ENCODE measurements around the gene CRADD. TPM values are rescaled to one million over a fixed set of nuclear protein-coding genes. Genes with fewer than 3 reads are reported as not detected.

CRADD gene
- total RNA-seq, 2 experiments from 2014 or later = 5.8 to 9.2 TPM

DNA sequence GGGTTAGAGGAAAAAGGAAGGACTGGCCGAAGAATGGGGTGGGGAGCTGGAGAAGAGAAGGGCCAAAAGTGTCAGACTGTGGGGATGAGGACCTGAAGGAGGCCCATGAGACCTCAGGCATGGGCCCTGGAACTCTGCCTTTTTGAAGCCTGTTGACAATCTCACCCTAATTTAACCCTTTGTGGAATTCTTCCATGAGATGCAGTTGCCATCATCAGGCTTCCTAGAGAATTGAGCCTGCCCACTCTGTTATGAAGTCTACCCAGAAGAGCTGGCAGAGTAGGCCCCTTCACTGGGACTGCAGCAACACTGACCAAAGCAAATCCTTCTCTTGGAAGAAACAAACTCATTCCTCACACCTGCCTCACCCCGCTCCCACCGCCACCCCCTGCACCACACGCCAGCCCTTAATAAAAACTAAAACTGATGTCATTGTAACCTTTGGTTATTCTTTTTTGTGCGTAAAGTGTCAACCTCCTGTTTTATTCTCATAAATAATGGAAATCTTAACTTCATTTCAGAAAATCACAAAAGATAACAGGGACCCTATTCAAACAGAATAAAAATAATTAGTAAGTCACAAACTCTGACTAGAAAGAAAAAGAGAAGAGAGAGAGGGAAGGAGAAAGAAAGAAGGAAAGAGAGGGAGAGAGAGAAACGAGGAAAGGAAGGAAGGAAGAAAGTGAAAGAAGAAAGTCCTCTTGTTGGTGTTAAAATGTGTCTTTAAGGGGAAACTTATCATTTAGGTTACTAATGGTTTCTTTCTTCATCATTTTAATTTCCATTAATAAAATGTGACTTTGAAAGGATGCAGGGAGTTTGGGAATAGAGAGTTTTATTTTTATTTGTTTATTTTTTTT lies 61.3 kb downstream of the CRADD start:
- no peaks in the 10 kb centered on the region for H3K36me3 Mint-ChIP-seq (ENCODE audit: low read depth)
- no peak overlapping the region for H3K4me3 ChIP-seq (ENCODE audit: low read length)
- CTCF ChIA-PET = no interaction called here
- H3K4me1 Mint-ChIP-seq (ENCODE audit: low read depth) = peaks cover 18% of the 10 kb centered on the region
- H3K36me3 ChIP-seq (ENCODE audit: insufficient read depth, low read length) = no peaks in the 10 kb centered on the region
- H3K4me3 Mint-ChIP-seq = peak overlapping the region; percentile 67
- POLR2A ChIA-PET = no interaction called here
- no peaks in the 10 kb centered on the region for H3K27me3 Mint-ChIP-seq
- H3K9me3 ChIP-seq (ENCODE audit: control insufficient read depth in 1 of 2, insufficient read depth in 1 of 2, low read length in 2 of 2) = no peaks in the 10 kb centered on the region
- peaks cover 10% of the 10 kb centered on the region for H3K4me1 ChIP-seq (ENCODE audit: insufficient read depth, low read length)
- H3K9me3 Mint-ChIP-seq = no peaks in the 10 kb centered on the region
- no peak for ATAC-seq (ENCODE audit: poor library complexity)
- no peak overlapping the region for H3K27ac ChIP-seq (ENCODE audit: low read depth in 1 of 2, low read length in 2 of 2)
- TF ChIP-seq, protein P1, sequence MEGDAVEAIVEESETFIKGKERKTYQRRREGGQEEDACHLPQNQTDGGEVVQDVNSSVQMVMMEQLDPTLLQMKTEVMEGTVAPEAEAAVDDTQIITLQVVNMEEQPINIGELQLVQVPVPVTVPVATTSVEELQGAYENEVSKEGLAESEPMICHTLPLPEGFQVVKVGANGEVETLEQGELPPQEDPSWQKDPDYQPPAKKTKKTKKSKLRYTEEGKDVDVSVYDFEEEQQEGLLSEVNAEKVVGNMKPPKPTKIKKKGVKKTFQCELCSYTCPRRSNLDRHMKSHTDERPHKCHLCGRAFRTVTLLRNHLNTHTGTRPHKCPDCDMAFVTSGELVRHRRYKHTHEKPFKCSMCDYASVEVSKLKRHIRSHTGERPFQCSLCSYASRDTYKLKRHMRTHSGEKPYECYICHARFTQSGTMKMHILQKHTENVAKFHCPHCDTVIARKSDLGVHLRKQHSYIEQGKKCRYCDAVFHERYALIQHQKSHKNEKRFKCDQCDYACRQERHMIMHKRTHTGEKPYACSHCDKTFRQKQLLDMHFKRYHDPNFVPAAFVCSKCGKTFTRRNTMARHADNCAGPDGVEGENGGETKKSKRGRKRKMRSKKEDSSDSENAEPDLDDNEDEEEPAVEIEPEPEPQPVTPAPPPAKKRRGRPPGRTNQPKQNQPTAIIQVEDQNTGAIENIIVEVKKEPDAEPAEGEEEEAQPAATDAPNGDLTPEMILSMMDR (IDR thresholded peaks at IDR 0.05) = no peak
- no peak for DNase-seq
- H3K27me3 ChIP-seq (ENCODE audit: control insufficient read depth in 1 of 2, insufficient read depth in 2 of 2, low read length in 2 of 2) = no peaks in the 10 kb centered on the region
- intact Hi-C loops (cut with DNase I, micrococcal nuclease) = no loop called here
- H3K27ac Mint-ChIP-seq = no peak overlapping the region

DNA sequence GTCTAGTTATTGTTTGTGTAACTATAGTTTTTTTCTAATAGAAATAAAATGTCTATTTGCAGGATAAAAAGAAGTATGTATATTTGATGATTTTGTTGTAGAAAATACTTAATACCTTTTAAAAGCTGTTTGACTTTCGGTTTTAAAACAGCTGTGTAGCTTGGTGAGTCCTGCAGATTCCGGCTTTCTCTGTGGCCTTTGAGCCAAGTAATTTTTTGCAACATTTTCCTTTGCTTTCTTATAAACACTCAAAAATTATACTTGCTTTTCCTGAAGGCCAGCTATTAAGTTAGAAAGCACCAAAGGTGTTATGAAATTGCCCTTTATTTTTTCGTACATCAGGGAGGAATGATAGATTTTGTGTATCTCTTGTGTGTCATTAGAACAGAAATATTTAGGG lies 63.6 kb downstream of the CRADD start:
- H3K4me3 Mint-ChIP-seq = peak overlapping the region; percentile 35
- H3K9me3 Mint-ChIP-seq = no peaks in the 10 kb centered on the region
- intact Hi-C loops (cut with DNase I, micrococcal nuclease) = loop anchor here (5.0 kb wide), 3 partner anchors 63 to 238 kb away; partner anchors contain the start of gene CRADD (in 1 of the 2)
- no peak overlapping the region for H3K27ac ChIP-seq (ENCODE audit: low read depth in 1 of 2, low read length in 2 of 2)
- no peaks in the 10 kb centered on the region for H3K36me3 ChIP-seq (ENCODE audit: insufficient read depth, low read length)
- CTCF ChIA-PET = interaction anchor here (0.9 kb wide), 1 partner anchor 238 kb away, joined by 3 read pairs; no protein-coding TSS in a partner anchor
- no peaks in the 10 kb centered on the region for H3K27me3 ChIP-seq (ENCODE audit: control insufficient read depth in 1 of 2, insufficient read depth in 2 of 2, low read length in 2 of 2)
- peaks cover 31% of the 10 kb centered on the region for H3K4me1 Mint-ChIP-seq (ENCODE audit: low read depth)
- POLR2A ChIA-PET = interaction anchor here (2.9 kb wide), 1 partner anchor 64 kb away, joined by 9 read pairs; the partner anchor contains the start of gene CRADD
- H3K36me3 Mint-ChIP-seq (ENCODE audit: low read depth) = no peaks in the 10 kb centered on the region
- H3K9me3 ChIP-seq (ENCODE audit: control insufficient read depth in 1 of 2, insufficient read depth in 1 of 2, low read length in 2 of 2) = no peaks in the 10 kb centered on the region
- H3K4me3 ChIP-seq (ENCODE audit: low read length) = no peak overlapping the region
- no peak for DNase-seq
- no peak for ATAC-seq (ENCODE audit: poor library complexity)
- TF ChIP-seq, protein P1 (IDR thresholded peaks at IDR 0.05) = no peak
- H3K4me1 ChIP-seq (ENCODE audit: insufficient read depth, low read length) = peaks cover 10% of the 10 kb centered on the region
- no peak overlapping the region for H3K27ac Mint-ChIP-seq
- H3K27me3 Mint-ChIP-seq = no peaks in the 10 kb centered on the region

DNA sequence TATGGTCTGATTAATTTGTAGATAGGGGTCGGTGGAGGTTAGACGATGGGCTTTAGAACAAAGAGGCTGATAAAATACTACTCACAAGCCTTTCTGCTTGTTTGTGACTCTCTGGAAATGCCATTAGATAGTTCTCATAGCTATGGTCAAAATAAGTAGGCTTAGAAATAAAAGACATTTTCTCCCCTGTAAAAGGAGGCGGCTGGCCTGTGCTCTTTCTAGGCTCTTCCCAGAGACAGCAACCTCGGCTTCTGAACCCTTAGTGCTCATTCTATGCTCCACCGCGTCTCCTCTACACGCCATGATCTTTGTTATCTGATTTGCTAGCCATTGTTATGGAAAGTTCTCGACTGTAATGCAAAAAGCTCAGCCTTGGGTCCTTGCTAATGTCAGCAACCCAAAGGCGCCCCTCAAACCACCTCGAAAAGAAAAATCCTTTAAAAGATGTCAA lies 64.5 kb downstream of the CRADD start:
- Mint-ChIP-seq H3K9me3 (no peaks in the 10 kb centered on the region), H3K4me1 (ENCODE audit: low read depth) (peaks cover 33% of the 10 kb centered on the region), H3K36me3 (ENCODE audit: low read depth) (no peaks in the 10 kb centered on the region), H3K27me3 (no peaks in the 10 kb centered on the region), H3K27ac (peak overlapping the region; percentile 71), H3K4me3 (peak overlapping the region; percentile 93)
- Histone ChIP-seq H3K36me3 (ENCODE audit: insufficient read depth, low read length) (no peaks in the 10 kb centered on the region), H3K27me3 (ENCODE audit: control insufficient read depth in 1 of 2, insufficient read depth in 2 of 2, low read length in 2 of 2) (no peaks in the 10 kb centered on the region), H3K9me3 (ENCODE audit: control insufficient read depth in 1 of 2, insufficient read depth in 1 of 2, low read length in 2 of 2) (no peaks in the 10 kb centered on the region), H3K4me3 (ENCODE audit: low read length) (peak overlapping the region; percentile 75), H3K4me1 (ENCODE audit: insufficient read depth, low read length) (peaks cover 10% of the 10 kb centered on the region), H3K27ac (ENCODE audit: low read depth in 1 of 2, low read length in 2 of 2) (peak overlapping the region in 1 of 2 donors; percentile 38)
- CTCF ChIA-PET = interaction anchor here (1.0 to 1.8 kb wide), 5 partner anchors 25 to 360 kb away, joined by 3 to 4 read pairs (median 3); no protein-coding TSS in a partner anchor
- POLR2A ChIA-PET = interaction anchor here (1.5 to 2.9 kb wide), 2 partner anchors 25 to 65 kb away, joined by 3 to 9 read pairs; partner anchors contain the start of gene CRADD
- ATAC-seq (ENCODE audit: poor library complexity) (peak; percentile 53), DNase-seq (peak in 4 of 14 experiments; percentile 2 to 38 (median 14))
- intact Hi-C loops (cut with DNase I, micrococcal nuclease) = loop anchor here (5.0 kb wide), 3 partner anchors 64 to 239 kb away; partner anchors contain the start of gene CRADD (in 1 of the 2)
- TF ChIP-seq, protein P1 (IDR thresholded peaks at IDR 0.05) = no peak

Measured in CD4-positive, alpha-beta T cell (primary cell).